Neutrophil (primary cell): Measurements from ENCODE around the gene GMDS.

ENCODE experiments used
- H3K27ac ChIP-seq: fragments of 200-600 bp; sonication (generic); 2 replicates; pipeline ENCODE4 v1.5.1; 2016; ENCODE audit warnings: mild to moderate bottlenecking, moderate library complexity
- H3K27me3 ChIP-seq: fragments of 200-600 bp; sonication (generic); 2 replicates; pipeline ENCODE4 v1.6.0; 2016; ENCODE audit warnings: mild to moderate bottlenecking
- H3K36me3 ChIP-seq: fragments of 200-600 bp; sonication (generic); 2 replicates; pipeline ENCODE4 v1.5.1; 2017
- H3K4me1 ChIP-seq, 2 experiments: fragments of 200-600 bp in 1 of 2; sonication (generic) in 1 of 2; 1 replicate in 1 of 2; 2 replicates in 1 of 2; pipeline versions ENCODE4 v1.5.1 to v1.6.1; 2013 to 2016; ENCODE audit warnings: low read depth in 1 of 2, low read length in 1 of 2, mild to moderate bottlenecking in 1 of 2, moderate library complexity in 1 of 2; ENCODE audit not compliant: control insufficient read depth in 1 of 2, insufficient read depth in 1 of 2
- H3K4me3 ChIP-seq, 2 experiments: fragments of 200-600 bp in 1 of 2; sonication (generic) in 1 of 2; 1 replicate in 1 of 2; 2 replicates in 1 of 2; pipeline ENCODE4 v1.5.1; 2013 to 2016; ENCODE audit warnings: low read depth in 1 of 2, low read length in 1 of 2, mild to moderate bottlenecking in 1 of 2, moderate library complexity in 1 of 2
- H3K9me3 ChIP-seq: fragments of 200-600 bp; sonication (generic); 2 replicates; pipeline ENCODE4 v1.5.1; 2016
- CTCF ChIP-seq: fragments of 200-600 bp; sonication (generic); IDR thresholded peaks from 2 replicates; pipeline ENCODE4 v1.5.1; 2016; ENCODE audit warnings: antibody characterized with exemption

GMDS gene

GRCh38 chr6:1595271-1596087, 649.9 kb downstream of the GMDS start:
- no peaks in the 10 kb centered on the region for H3K36me3 ChIP-seq
- H3K27ac ChIP-seq, result no peak overlapping the region
- H3K27me3 ChIP-seq, result peaks cover 95% of the 10 kb centered on the region
- peaks cover 5 to 6% of the 10 kb centered on the region in 2 experiments for H3K4me1 ChIP-seq
- H3K9me3 ChIP-seq, result no peaks in the 10 kb centered on the region
- no peak for TF ChIP-seq CTCF
- H3K4me3 ChIP-seq, result no peak overlapping the region

- Histone ChIP-seq H3K4me1 (peaks cover 5 to 6% of the 10 kb centered on the region in 2 experiments), H3K9me3 (no peaks in the 10 kb centered on the region), H3K36me3 (no peaks in the 10 kb centered on the region), H3K27me3 (peaks cover 94% of the 10 kb centered on the region), H3K27ac (no peak overlapping the region), H3K4me3 (no peak overlapping the region)
- no peak for TF ChIP-seq CTCF
These were observed 650.8 kb downstream of the GMDS start for GRCh38 chr6:1594445-1595200.

GRCh38 chr6:1593958-1594314, 651.5 kb downstream of the GMDS start:
- Histone ChIP-seq H3K36me3 (no peaks in the 10 kb centered on the region), H3K4me3 (no peak overlapping the region)
- no peak for TF ChIP-seq CTCF

GRCh38 chr6:1593286-1593957, 652.0 kb downstream of the GMDS start:
- Histone ChIP-seq H3K36me3 (no peaks in the 10 kb centered on the region), H3K4me1 (peaks cover 5 to 6% of the 10 kb centered on the region in 2 experiments), H3K4me3 (no peak overlapping the region), H3K9me3 (no peaks in the 10 kb centered on the region), H3K27me3 (peaks cover 82% of the 10 kb centered on the region), H3K27ac (no peak overlapping the region)
- TF ChIP-seq CTCF, result no peak

More at GRCh38 chr6:1593958-1594314, 651.5 kb downstream of the GMDS start:
- Histone ChIP-seq H3K9me3 (no peaks in the 10 kb centered on the region), H3K4me1 (peaks cover 5 to 6% of the 10 kb centered on the region in 2 experiments), H3K27me3 (peaks cover 87% of the 10 kb centered on the region), H3K27ac (no peak overlapping the region)

- Histone ChIP-seq H3K27ac (no peak overlapping the region), H3K36me3 (no peaks in the 10 kb centered on the region), H3K9me3 (no peaks in the 10 kb centered on the region), H3K27me3 (peaks cover 76% of the 10 kb centered on the region), H3K4me1 (peaks cover 5 to 6% of the 10 kb centered on the region in 2 experiments), H3K4me3 (no peak overlapping the region)
- TF ChIP-seq CTCF, result no peak
These were observed 652.6 kb downstream of the GMDS start for GRCh38 chr6:1592852-1593251.
